PC-3 (cell line): Measurements from ENCODE around the gene SCNN1B. TPM values are rescaled to one million over a fixed set of nuclear protein-coding genes. Genes with fewer than 3 reads are reported as not detected.

Experiments
- ATAC-seq: fragments of 200-7000 bp; cut with Tn5 transposase; 2 replicates; pipeline ENCODE4 v1.9.1; 2020; ENCODE audit warnings: mild to moderate bottlenecking, moderate library complexity
- BruUV-seq: library from RNA; stranded (reverse); fragments of 400-500 nt; replicated peaks from 2 replicates; lab custom pipeline; 2021; lab: Mats Ljungman, UMichigan
- CTCF ChIA-PET: fragments of 300-600 bp; sonication (Branson Sonifier 250); formaldehyde crosslinking; loops from one replicate; lab custom pipeline; 2022; ENCODE audit warnings: antibody characterized with exemption; lab: Charles Lee
- POLR2A ChIA-PET: fragments of 300-600 bp; sonication (Branson Sonifier 250); formaldehyde crosslinking; loops from one replicate; lab custom pipeline; 2022; ENCODE audit warnings: antibody characterized with exemption; ENCODE audit not compliant: unreplicated experiment; lab: Charles Lee
- DNase-seq: peaks from one replicate; pipeline ENCODE4 v3.0.0-alpha.2; 2015
- H2AFZ ChIP-seq: fragments of 300-600 bp; sonication (generic); 2 replicates; pipeline ENCODE4 v1.6.0; 2016; ENCODE audit warnings: antibody characterized with exemption, low read length
- H3F3A ChIP-seq: fragments of 300-600 bp; sonication (generic); one replicate; pipeline ENCODE4 v1.6.0; 2017; ENCODE audit warnings: antibody characterized with exemption, low read length, control low read depth, mild to moderate bottlenecking; ENCODE audit not compliant: unreplicated experiment
- H3K27ac ChIP-seq: fragments of 300-600 bp; sonication (generic); 2 replicates; pipeline ENCODE4 v1.5.1; 2016; ENCODE audit warnings: mild to moderate bottlenecking, low read length
- H3K27me3 ChIP-seq: fragments of 300-600 bp; sonication (generic); 2 replicates; pipeline ENCODE4 v1.6.1; 2016; ENCODE audit warnings: low read length, mixed read lengths
- H3K36me3 ChIP-seq: fragments of 300-600 bp; sonication (generic); 2 replicates; pipeline ENCODE4 v1.6.1; 2016; ENCODE audit warnings: low read depth, mixed run types, low read length, mixed read lengths
- H3K4me1 ChIP-seq: fragments of 300-600 bp; sonication (generic); 2 replicates; pipeline ENCODE4 v1.5.1; 2016; ENCODE audit warnings: low read length; ENCODE audit not compliant: insufficient read depth
- H3K4me2 ChIP-seq: fragments of 300-600 bp; sonication (generic); 2 replicates; pipeline ENCODE4 v1.6.0; 2016; ENCODE audit warnings: low read length
- H3K4me3 ChIP-seq: fragments of 300-600 bp; sonication (generic); 2 replicates; pipeline ENCODE4 v1.5.1; 2016; ENCODE audit warnings: mild to moderate bottlenecking, low read length, mixed read lengths
- H3K79me2 ChIP-seq: fragments of 300-600 bp; sonication (generic); 2 replicates; pipeline ENCODE4 v1.6.1; 2017; ENCODE audit warnings: low read length, mixed read lengths
- H3K9ac ChIP-seq: fragments of 300-600 bp; sonication (generic); 2 replicates; pipeline ENCODE4 v1.6.0; 2016; ENCODE audit warnings: mild to moderate bottlenecking, low read length
- H3K9me2 ChIP-seq: fragments of 300-600 bp; sonication (generic); replicated peaks from 2 replicates; pipeline ENCODE4 v1.6.1; 2016; ENCODE audit warnings: mixed run types, low read length, mixed read lengths
- H3K9me3 ChIP-seq: fragments of 300-600 bp; sonication (generic); 2 replicates; pipeline ENCODE4 v1.6.1; 2016; ENCODE audit warnings: low read length, mixed read lengths
- H4K20me1 ChIP-seq: fragments of 300-600 bp; sonication (generic); 2 replicates; pipeline ENCODE4 v1.6.1; 2016; ENCODE audit warnings: low read length, mixed read lengths
- CTCF ChIP-seq: fragments of 300-600 bp; sonication (generic); conservative IDR thresholded peaks from 2 replicates; pipeline ENCODE4 v1.5.1; 2017; ENCODE audit warnings: antibody characterized with exemption, low read depth, mild to moderate bottlenecking, low read length
- EZH2 ChIP-seq: fragments of 300-600 bp; sonication (generic); IDR thresholded peaks from one replicate; pipeline ENCODE4 v1.6.1; 2017; ENCODE audit warnings: antibody characterized with exemption, mild to moderate bottlenecking, low read length; ENCODE audit not compliant: unreplicated experiment
- EZH2phosphoT487 ChIP-seq: fragments of 300-600 bp; sonication (generic); IDR thresholded peaks from 2 replicates; pipeline ENCODE4 v1.6.1; 2018; ENCODE audit warnings: mild to moderate bottlenecking, antibody characterized with exemption, low read length, borderline replicate concordance
- intact Hi-C: fragments of 100-400 bp; cut with micrococcal nuclease; formaldehyde crosslinking; loops from 2 replicates; pipeline ENCODE4 v1.9.0; 2023
- total RNA-seq: library from RNA; depleted of rRNA; stranded (reverse); fragments of >200 nt; gene quantifications from 2 replicates; pipeline ENCODE4 v1.2.3, GENCODE V29; 2014

Gene SCNN1B
- total RNA-seq, 1 experiment from 2014 or later = 4.1 TPM

DNA sequence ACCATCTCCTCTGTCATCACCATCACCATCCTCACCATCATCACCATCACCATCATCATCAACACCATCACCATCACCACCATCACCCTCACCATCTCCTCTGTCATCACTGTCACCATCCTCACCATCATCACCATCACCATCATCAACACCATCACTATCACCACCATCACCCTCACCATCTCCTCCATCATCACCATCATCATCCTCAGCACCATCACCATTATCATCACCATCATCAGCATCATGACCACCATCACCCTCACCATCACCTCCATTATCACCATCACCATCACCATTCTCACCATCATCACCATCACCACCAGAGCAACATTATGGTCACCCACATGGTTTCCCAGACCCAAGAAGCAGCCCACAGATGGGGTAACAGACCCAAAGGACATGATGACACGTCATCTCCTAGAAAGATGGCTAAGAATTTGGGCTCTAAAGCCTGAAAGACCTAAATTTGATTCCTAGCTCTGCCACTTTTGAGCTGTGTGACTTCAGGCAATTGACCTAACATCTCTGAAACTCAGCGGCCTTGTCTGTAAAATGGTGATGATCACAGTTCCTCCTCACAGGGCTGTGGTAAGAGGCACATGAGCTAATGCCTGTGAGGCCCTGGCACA is 14.6 kb downstream of the SCNN1B start:
- POLR2A ChIA-PET = no interaction called here
- no peak overlapping the region for H3K27ac ChIP-seq

GRCh38 chr16:23317266-23317661 is 15.2 kb downstream of the SCNN1B start:
- H2AFZ ChIP-seq = no peak overlapping the region
- H3K79me2 ChIP-seq = no peaks in the 10 kb centered on the region
- peak; percentile 34 for DNase-seq
- no peak overlapping the region for H3K4me3 ChIP-seq
- H3K9me2 ChIP-seq = no peaks in the 10 kb centered on the region
- H3K36me3 ChIP-seq = no peaks in the 10 kb centered on the region
- no peaks in the 10 kb centered on the region for H3K9me3 ChIP-seq
- no peak overlapping the region for H3K4me2 ChIP-seq
- no peak overlapping the region for H3K27ac ChIP-seq
- H4K20me1 ChIP-seq = no peaks in the 10 kb centered on the region
- no peaks in the 10 kb centered on the region for H3K27me3 ChIP-seq
- H3K9ac ChIP-seq = no peak overlapping the region
- ChIA-PET POLR2A (no interaction called here), CTCF (no interaction called here)
- H3F3A ChIP-seq = no peaks in the 10 kb centered on the region
- TF ChIP-seq EZH2phosphoT487 = no peak
- no peak for TF ChIP-seq CTCF
- TF ChIP-seq EZH2 = no peak
- no peaks in the 10 kb centered on the region for H3K4me1 ChIP-seq
- peak; percentile 90 for ATAC-seq
- BruUV-seq = no TSS peak
- intact Hi-C loops = loop anchor here (10.0 kb wide), 1 partner anchor 48 kb away; no protein-coding TSS in a partner anchor

More for the DNA sequence above, 14.6 kb downstream of the SCNN1B start:
- DNase-seq (no peak), ATAC-seq (no peak)
- H3K36me3 ChIP-seq = no peaks in the 10 kb centered on the region
- BruUV-seq = no TSS peak
- no peak for TF ChIP-seq EZH2
- TF ChIP-seq CTCF = no peak
- TF ChIP-seq EZH2phosphoT487 = no peak
- H3K4me2 ChIP-seq = no peak overlapping the region
- H3F3A ChIP-seq = no peaks in the 10 kb centered on the region
- H4K20me1 ChIP-seq = no peaks in the 10 kb centered on the region
- no peaks in the 10 kb centered on the region for H3K79me2 ChIP-seq
- H3K9me2 ChIP-seq = no peaks in the 10 kb centered on the region
- H2AFZ ChIP-seq = no peak overlapping the region
- H3K4me3 ChIP-seq = no peak overlapping the region
- no peaks in the 10 kb centered on the region for H3K27me3 ChIP-seq
- intact Hi-C loops = loop anchor here (10.0 kb wide), 1 partner anchor 48 kb away; no protein-coding TSS in a partner anchor
- H3K4me1 ChIP-seq = no peaks in the 10 kb centered on the region
- CTCF ChIA-PET = no interaction called here
- H3K9me3 ChIP-seq = no peaks in the 10 kb centered on the region
- H3K9ac ChIP-seq = no peak overlapping the region

GRCh38 chr16:23317751-23318150 is 15.6 kb downstream of the SCNN1B start:
- no peaks in the 10 kb centered on the region for H4K20me1 ChIP-seq
- no peaks in the 10 kb centered on the region for H3K36me3 ChIP-seq
- no peak overlapping the region for H3K27ac ChIP-seq
- no peaks in the 10 kb centered on the region for H3K4me1 ChIP-seq
- H3K4me2 ChIP-seq = no peak overlapping the region
- ChIA-PET CTCF (no interaction called here), POLR2A (no interaction called here)
- DNase-seq = no peak
- intact Hi-C loops = loop anchor here (10.0 kb wide), 1 partner anchor 47 kb away; no protein-coding TSS in a partner anchor
- no peaks in the 10 kb centered on the region for H3K9me2 ChIP-seq
- no TSS peak for BruUV-seq
- no peaks in the 10 kb centered on the region for H3K27me3 ChIP-seq
- H3K79me2 ChIP-seq = no peaks in the 10 kb centered on the region
- no peak overlapping the region for H3K4me3 ChIP-seq
- TF ChIP-seq EZH2 = no peak
- no peak for TF ChIP-seq CTCF
- TF ChIP-seq EZH2phosphoT487 = no peak
- ATAC-seq = peak; percentile 20
- H3K9ac ChIP-seq = no peak overlapping the region
- H3K9me3 ChIP-seq = no peaks in the 10 kb centered on the region
- no peaks in the 10 kb centered on the region for H3F3A ChIP-seq
- H2AFZ ChIP-seq = no peak overlapping the region
